ENCODE data around the gene SIM2.

GRCh38 chr21:36723371-36723881 lies 24.5 kb downstream of the SIM2 start:
- no peak for TF ChIP-seq ZBTB33 (IDR thresholded peaks at IDR 0.05; ENCODE audit: extremely low read depth, insufficient replicate concordance, low read length)
- no peak for TF ChIP-seq EZH2 (IDR thresholded peaks at IDR 0.05)
- TF ChIP-seq SP1 (IDR thresholded peaks at IDR 0.05; ENCODE audit: low read depth): no peak
- no peak for TF ChIP-seq EGR1 (IDR thresholded peaks at IDR 0.05; ENCODE audit: low read depth)
- TF ChIP-seq ZNF274 (IDR thresholded peaks at IDR 0.05; ENCODE audit: low read depth, low read length): no peak
- no peak for TF ChIP-seq CTCF (IDR thresholded peaks at IDR 0.05 in 2 of 3, conservative IDR thresholded peaks at IDR 0.05 in 1 of 3; ENCODE audit: borderline replicate concordance in 1 of 3, insufficient read depth in 1 of 3, low read depth in 2 of 3, low read length in 2 of 3)
- TF ChIP-seq RAD21 (IDR thresholded peaks at IDR 0.05; ENCODE audit: low read depth): no peak
